C4-2B (cell line): Measurements from ENCODE around the gene IL26.

Experiments used
- CTCF ChIP-seq: fragments of 450-650 bp; conservative IDR thresholded peaks from 2 replicates; pipeline ENCODE4 v1.5.1; 2017; ENCODE audit warnings: mild to moderate bottlenecking
- ZFX ChIP-seq: fragments of 450-650 bp; IDR thresholded peaks from 2 replicates; pipeline ENCODE4 v1.6.1; 2017

GRCh38 chr12:68170726-68171125 is 54.9 kb downstream of the IL26 start:
- TF ChIP-seq CTCF (no peak), ZFX (no peak)
